OCI-LY1 (cell line): Measurements from ENCODE around the gene TRAF3IP1.

Experiments used
- H2AFZ ChIP-seq: fragments of 200-600 bp; sonication (generic), shearing (Covaris generic); 2 replicates; pipeline ENCODE4 v1.6.0; 2014; ENCODE audit warnings: antibody characterized with exemption, mild to moderate bottlenecking, low read length
- H3F3A ChIP-seq: fragments of 200-600 bp; sonication (generic), shearing (Covaris generic); 2 replicates; pipeline ENCODE4 v1.6.0; 2014; ENCODE audit warnings: mild to moderate bottlenecking, antibody characterized with exemption, low read length, moderate library complexity; ENCODE audit not compliant: insufficient read depth
- H3K27ac ChIP-seq: fragments of 200-600 bp; sonication (generic); 2 replicates; pipeline ENCODE4 v1.5.1; 2014; ENCODE audit warnings: low read length, mixed run types, mild to moderate bottlenecking, low read depth; ENCODE audit not compliant: poor library complexity, severe bottlenecking
- H3K27me3 ChIP-seq: fragments of 200-600 bp; sonication (generic); 2 replicates; pipeline ENCODE4 v1.6.0; 2014; ENCODE audit warnings: antibody characterized with exemption, mild to moderate bottlenecking, low read length, moderate library complexity; ENCODE audit not compliant: insufficient read depth
- H3K36me3 ChIP-seq: fragments of 200-600 bp; sonication (generic); 2 replicates; pipeline ENCODE4 v1.6.1; 2014; ENCODE audit warnings: mild to moderate bottlenecking, antibody characterized with exemption, low read length, moderate library complexity, mixed read lengths; ENCODE audit not compliant: insufficient read depth
- H3K4me1 ChIP-seq: fragments of 200-600 bp; sonication (generic); 2 replicates; pipeline ENCODE4 v1.5.1; 2014; ENCODE audit warnings: mild to moderate bottlenecking, low read length, moderate library complexity; ENCODE audit not compliant: insufficient read depth, severe bottlenecking
- H3K4me2 ChIP-seq: fragments of 200-600 bp; sonication (generic), shearing (Covaris generic); 2 replicates; pipeline ENCODE4 v1.6.1; 2014; ENCODE audit warnings: low read length
- H3K4me3 ChIP-seq: fragments of 200-600 bp; sonication (generic); 2 replicates; pipeline ENCODE4 v1.5.1; 2014; ENCODE audit warnings: low read length, low read depth, mild to moderate bottlenecking, mixed read lengths; ENCODE audit not compliant: poor library complexity, severe bottlenecking
- H3K79me2 ChIP-seq: fragments of 200-600 bp; shearing (Covaris generic); 2 replicates; pipeline ENCODE4 v1.6.1; 2016; ENCODE audit warnings: mixed run types, low read length, mixed read lengths; ENCODE audit not compliant: insufficient read depth
- H3K9ac ChIP-seq: fragments of 200-600 bp; sonication (generic), shearing (Covaris generic); 2 replicates; pipeline ENCODE4 v1.6.1; 2014; ENCODE audit warnings: mild to moderate bottlenecking, low read length, mixed read lengths
- H3K9me2 ChIP-seq: fragments of 200-600 bp; sonication (generic), shearing (Covaris generic); 2 replicates; pipeline ENCODE4 v1.6.1; 2014; ENCODE audit warnings: low read depth, mild to moderate bottlenecking, low read length, mixed read lengths
- H3K9me3 ChIP-seq: fragments of 200-600 bp; shearing (Covaris generic); 2 replicates; pipeline ENCODE4 v1.6.1; 2014; ENCODE audit warnings: low read length, mixed read lengths
- H4K20me1 ChIP-seq: fragments of 200-600 bp; sonication (generic), shearing (Covaris generic); 2 replicates; pipeline ENCODE4 v1.6.0; 2016; ENCODE audit warnings: mild to moderate bottlenecking, low read length; ENCODE audit not compliant: insufficient read depth
- EZH2 ChIP-seq: fragments of 200-600 bp; sonication (generic), shearing (Covaris generic); IDR thresholded peaks from 2 replicates; pipeline ENCODE4 v1.8.0; 2017; ENCODE audit warnings: borderline replicate concordance, mixed run types, mild to moderate bottlenecking, antibody characterized with exemption, low read length, moderate library complexity, mixed read lengths
- TF ChIP-seq, protein P1 (sequence below): fragments of 200-600 bp; sonication (generic), shearing (Covaris generic); IDR thresholded peaks from 2 replicates; pipeline ENCODE4 v1.5.1; 2017; ENCODE audit warnings: mild to moderate bottlenecking, antibody characterized with exemption, low read length, moderate library complexity, mixed read lengths

TRAF3IP1 gene

DNA sequence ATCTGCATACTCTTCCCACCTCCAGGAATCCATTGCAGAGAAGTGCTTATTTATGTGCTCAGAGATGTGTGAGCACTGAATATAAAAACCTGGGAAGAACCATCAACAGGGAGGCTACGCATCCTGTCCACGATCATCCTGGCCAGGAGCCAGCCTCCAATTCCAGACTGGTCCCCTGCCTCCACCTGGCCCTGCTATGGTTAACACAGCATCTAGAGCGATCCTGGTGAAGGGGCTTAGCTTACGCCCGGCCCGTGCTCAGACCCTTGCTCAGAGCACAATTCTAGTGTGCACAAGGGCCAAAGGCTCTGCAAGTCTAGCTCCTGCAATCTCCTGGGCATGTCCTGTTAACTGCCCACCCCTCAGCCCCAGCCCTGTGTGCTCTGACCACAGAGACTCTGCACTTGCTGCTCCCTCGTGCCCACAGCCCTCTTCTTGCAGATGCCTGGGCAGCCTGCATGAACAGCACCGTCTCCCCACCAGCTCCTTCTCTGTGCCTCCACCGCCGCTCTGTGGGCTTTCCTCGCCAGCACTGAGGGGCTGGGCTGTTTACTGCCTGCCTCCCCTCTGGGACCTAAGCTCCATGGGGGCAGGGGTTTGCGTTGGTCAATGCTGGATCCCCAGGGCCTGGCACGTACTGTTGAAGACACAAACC lies 38.4 kb upstream of the TRAF3IP1 start:
- no peak overlapping the region for H3K9ac ChIP-seq
- H3K27me3 ChIP-seq, result no peaks in the 10 kb centered on the region
- TF ChIP-seq EZH2, result no peak
- TF ChIP-seq, protein P1, sequence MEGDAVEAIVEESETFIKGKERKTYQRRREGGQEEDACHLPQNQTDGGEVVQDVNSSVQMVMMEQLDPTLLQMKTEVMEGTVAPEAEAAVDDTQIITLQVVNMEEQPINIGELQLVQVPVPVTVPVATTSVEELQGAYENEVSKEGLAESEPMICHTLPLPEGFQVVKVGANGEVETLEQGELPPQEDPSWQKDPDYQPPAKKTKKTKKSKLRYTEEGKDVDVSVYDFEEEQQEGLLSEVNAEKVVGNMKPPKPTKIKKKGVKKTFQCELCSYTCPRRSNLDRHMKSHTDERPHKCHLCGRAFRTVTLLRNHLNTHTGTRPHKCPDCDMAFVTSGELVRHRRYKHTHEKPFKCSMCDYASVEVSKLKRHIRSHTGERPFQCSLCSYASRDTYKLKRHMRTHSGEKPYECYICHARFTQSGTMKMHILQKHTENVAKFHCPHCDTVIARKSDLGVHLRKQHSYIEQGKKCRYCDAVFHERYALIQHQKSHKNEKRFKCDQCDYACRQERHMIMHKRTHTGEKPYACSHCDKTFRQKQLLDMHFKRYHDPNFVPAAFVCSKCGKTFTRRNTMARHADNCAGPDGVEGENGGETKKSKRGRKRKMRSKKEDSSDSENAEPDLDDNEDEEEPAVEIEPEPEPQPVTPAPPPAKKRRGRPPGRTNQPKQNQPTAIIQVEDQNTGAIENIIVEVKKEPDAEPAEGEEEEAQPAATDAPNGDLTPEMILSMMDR, result no peak
- no peaks in the 10 kb centered on the region for H3K9me3 ChIP-seq
- no peaks in the 10 kb centered on the region for H3F3A ChIP-seq
- no peak overlapping the region for H3K27ac ChIP-seq
- no peaks in the 10 kb centered on the region for H3K79me2 ChIP-seq
- H2AFZ ChIP-seq, result no peak overlapping the region
- H3K4me1 ChIP-seq, result peaks cover 4% of the 10 kb centered on the region
- no peaks in the 10 kb centered on the region for H4K20me1 ChIP-seq
- no peak overlapping the region for H3K4me2 ChIP-seq
- H3K9me2 ChIP-seq, result no peaks in the 10 kb centered on the region
- no peak overlapping the region for H3K4me3 ChIP-seq
- no peaks in the 10 kb centered on the region for H3K36me3 ChIP-seq

DNA sequence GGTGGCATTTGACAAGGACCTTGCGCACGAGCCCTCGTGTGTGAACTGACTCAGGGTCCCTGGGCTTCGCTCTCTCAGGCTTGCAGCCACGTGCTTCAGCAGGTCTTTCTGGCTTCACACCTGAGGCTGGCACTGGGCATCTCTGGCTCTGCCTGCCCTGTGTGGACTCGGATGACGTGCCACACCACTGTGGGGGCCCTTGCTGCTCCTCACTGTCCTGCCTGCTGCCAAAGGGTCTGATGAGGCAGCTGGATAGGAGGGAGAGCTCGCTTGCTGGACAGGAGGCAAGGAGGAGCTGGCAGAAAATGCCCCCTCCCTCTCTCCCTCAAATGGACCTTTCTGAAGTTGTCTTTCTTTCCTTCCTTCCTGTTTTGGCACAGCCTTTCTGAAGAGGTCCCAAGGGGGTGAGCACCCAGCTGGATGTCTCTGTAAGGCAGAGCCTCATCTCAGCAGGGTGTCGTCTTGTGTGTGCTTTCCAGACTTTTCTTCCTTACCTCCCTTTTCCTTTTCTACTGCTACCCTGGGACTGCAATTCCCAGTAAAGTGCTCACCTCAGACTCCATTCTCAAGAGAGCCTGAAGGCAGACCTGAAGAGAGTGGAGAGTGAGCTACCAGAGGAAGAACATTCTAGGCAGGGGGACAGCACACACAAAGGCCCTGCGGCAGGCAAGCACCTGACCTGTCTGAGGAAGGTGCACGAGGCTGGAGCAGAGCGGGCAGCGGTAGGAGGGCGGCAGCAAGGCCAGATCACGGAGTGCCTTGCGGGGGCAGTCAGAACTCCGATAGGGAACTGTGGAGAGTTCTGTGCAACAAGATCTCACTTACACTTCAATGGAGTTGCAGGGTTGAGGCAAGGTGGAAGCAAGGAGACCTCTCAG lies 37.2 kb upstream of the TRAF3IP1 start:
- H2AFZ ChIP-seq, result no peak overlapping the region
- no peaks in the 10 kb centered on the region for H3F3A ChIP-seq
- H3K79me2 ChIP-seq, result no peaks in the 10 kb centered on the region
- peaks cover 16% of the 10 kb centered on the region for H3K4me1 ChIP-seq
- no peak overlapping the region for H3K27ac ChIP-seq
- no peaks in the 10 kb centered on the region for H4K20me1 ChIP-seq
- no peak overlapping the region for H3K4me3 ChIP-seq
- no peaks in the 10 kb centered on the region for H3K9me3 ChIP-seq
- TF ChIP-seq, protein P1, result no peak
- TF ChIP-seq EZH2, result no peak
- no peaks in the 10 kb centered on the region for H3K27me3 ChIP-seq
- no peaks in the 10 kb centered on the region for H3K36me3 ChIP-seq
- no peak overlapping the region for H3K4me2 ChIP-seq
- no peak overlapping the region for H3K9ac ChIP-seq
- no peaks in the 10 kb centered on the region for H3K9me2 ChIP-seq

- H3K4me3 ChIP-seq, result no peak overlapping the region
- no peaks in the 10 kb centered on the region for H3K36me3 ChIP-seq
- no peak overlapping the region for H2AFZ ChIP-seq
- H3K27me3 ChIP-seq, result no peaks in the 10 kb centered on the region
- no peaks in the 10 kb centered on the region for H3K9me2 ChIP-seq
- no peaks in the 10 kb centered on the region for H3F3A ChIP-seq
- no peaks in the 10 kb centered on the region for H3K9me3 ChIP-seq
- no peak overlapping the region for H3K27ac ChIP-seq
- peaks cover 24% of the 10 kb centered on the region for H3K4me1 ChIP-seq
- no peak overlapping the region for H3K4me2 ChIP-seq
- no peak overlapping the region for H3K9ac ChIP-seq
- no peaks in the 10 kb centered on the region for H4K20me1 ChIP-seq
- TF ChIP-seq, protein P1, result no peak
- no peak for TF ChIP-seq EZH2
- H3K79me2 ChIP-seq, result no peaks in the 10 kb centered on the region
Observed at GRCh38 chr2:238284802-238285515, 35.4 kb upstream of the TRAF3IP1 start.
